Smooth muscle cell (in vitro differentiated cells): ENCODE results near the gene COL11A1. TPM values are rescaled to one million over a fixed set of nuclear protein-coding genes. Genes with fewer than 3 reads are reported as not detected.

ENCODE experiments used
- DNase-seq: peaks from one replicate; lab custom pipeline; 2025; ENCODE audit not compliant: unreplicated experiment; lab: John Stamatoyannopoulos, UW
- H2AFZ ChIP-seq: fragments of 200-600 bp; sonication (generic); 2 replicates; pipeline ENCODE4 v1.6.0; 2016; ENCODE audit warnings: antibody characterized with exemption, low read depth, mild to moderate bottlenecking
- H3F3A ChIP-seq: fragments of 200-600 bp; sonication (generic); 2 replicates; pipeline ENCODE4 v1.6.0; 2017; ENCODE audit warnings: antibody characterized with exemption, low read depth
- H3K27ac ChIP-seq: fragments of 200-600 bp; sonication (generic); 2 replicates; pipeline ENCODE4 v1.5.1; 2016; ENCODE audit warnings: low read depth, mild to moderate bottlenecking
- H3K27me3 ChIP-seq: fragments of 200-600 bp; sonication (generic); 2 replicates; pipeline ENCODE4 v1.6.1; 2016; ENCODE audit warnings: low read depth, mild to moderate bottlenecking
- H3K36me3 ChIP-seq: fragments of 200-600 bp; sonication (generic); 2 replicates; pipeline ENCODE4 v1.5.1; 2016; ENCODE audit warnings: low read depth
- H3K4me1 ChIP-seq: fragments of 200-600 bp; sonication (generic); 2 replicates; pipeline ENCODE4 v1.5.1; 2016; ENCODE audit warnings: low read depth
- H3K4me2 ChIP-seq: fragments of 200-600 bp; sonication (generic); 2 replicates; pipeline ENCODE4 v1.6.0; 2016; ENCODE audit warnings: mild to moderate bottlenecking
- H3K4me3 ChIP-seq: fragments of 200-600 bp; sonication (generic); 2 replicates; pipeline ENCODE4 v1.5.1; 2016; ENCODE audit warnings: mild to moderate bottlenecking
- H3K79me2 ChIP-seq: fragments of 200-600 bp; sonication (generic); 2 replicates; pipeline ENCODE4 v1.6.0; 2016; ENCODE audit warnings: low read depth, mild to moderate bottlenecking
- H3K9ac ChIP-seq: fragments of 200-600 bp; sonication (generic); 2 replicates; pipeline ENCODE4 v1.6.0; 2016; ENCODE audit warnings: low read depth
- H3K9me3 ChIP-seq: fragments of 200-600 bp; sonication (generic); replicated peaks from 2 replicates; pipeline ENCODE4 v1.5.1; 2016; ENCODE audit warnings: low read depth
- H4K20me1 ChIP-seq: fragments of 200-600 bp; sonication (generic); 2 replicates; pipeline ENCODE4 v1.6.0; 2016; ENCODE audit warnings: low read depth
- WGBS: methylation state at CpG from one replicate; pipeline ENCODE4 v1.1.7; 2016; ENCODE audit warnings: low lambda C conversion rate; 5-methylcytosine and 5-hydroxymethylcytosine counted together
- polyA plus RNA-seq: library from polyadenylated mRNA; unstranded; fragments of >200 nt; fragmentation: Nextera tagmentation; extraction: Ambion mirVana; gene quantifications from 2 replicates; pipeline ENCODE4 v1.2.1, GENCODE V29; 2016
- total RNA-seq: library from RNA; depleted of rRNA; stranded (reverse); fragments of >200 nt; gene quantifications from 2 replicates; pipeline ENCODE4 v1.2.3, GENCODE V29; 2014
- TF ChIP-seq, protein P1 (sequence below): fragments of 200-600 bp; sonication (generic); IDR thresholded peaks from 2 replicates; pipeline ENCODE4 v1.5.1; 2017; ENCODE audit warnings: borderline replicate concordance, mild to moderate bottlenecking, antibody characterized with exemption; ENCODE audit not compliant: insufficient read depth, poor library complexity, severe bottlenecking

The COL11A1 gene
- total and polyA plus RNA-seq, 2 experiments from 2014 or later, result 155 to 236 TPM

DNA sequence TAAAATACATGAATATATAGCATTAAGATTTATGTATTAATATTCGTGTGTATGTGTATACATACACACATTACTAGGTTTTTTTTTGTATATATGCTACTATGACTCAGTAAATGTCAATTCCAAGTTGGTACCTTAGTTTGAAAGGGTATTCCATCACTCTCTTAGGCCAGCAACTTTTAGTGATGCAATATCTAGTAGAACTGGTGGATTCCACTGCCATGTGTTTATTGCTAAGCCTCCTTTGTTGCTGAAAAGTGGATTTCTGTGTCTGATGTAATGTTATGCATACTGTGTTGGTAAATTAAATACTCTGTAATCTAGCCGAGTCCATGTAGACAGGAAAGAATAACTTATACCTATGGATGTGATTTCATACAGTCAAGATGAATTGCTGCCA, 16.9 kb upstream of the COL11A1 start:
- peaks cover 6% of the 10 kb centered on the region for H3F3A ChIP-seq
- H3K4me1 ChIP-seq, result no peaks in the 10 kb centered on the region
- no peak overlapping the region for H3K27ac ChIP-seq
- TF ChIP-seq, protein P1, sequence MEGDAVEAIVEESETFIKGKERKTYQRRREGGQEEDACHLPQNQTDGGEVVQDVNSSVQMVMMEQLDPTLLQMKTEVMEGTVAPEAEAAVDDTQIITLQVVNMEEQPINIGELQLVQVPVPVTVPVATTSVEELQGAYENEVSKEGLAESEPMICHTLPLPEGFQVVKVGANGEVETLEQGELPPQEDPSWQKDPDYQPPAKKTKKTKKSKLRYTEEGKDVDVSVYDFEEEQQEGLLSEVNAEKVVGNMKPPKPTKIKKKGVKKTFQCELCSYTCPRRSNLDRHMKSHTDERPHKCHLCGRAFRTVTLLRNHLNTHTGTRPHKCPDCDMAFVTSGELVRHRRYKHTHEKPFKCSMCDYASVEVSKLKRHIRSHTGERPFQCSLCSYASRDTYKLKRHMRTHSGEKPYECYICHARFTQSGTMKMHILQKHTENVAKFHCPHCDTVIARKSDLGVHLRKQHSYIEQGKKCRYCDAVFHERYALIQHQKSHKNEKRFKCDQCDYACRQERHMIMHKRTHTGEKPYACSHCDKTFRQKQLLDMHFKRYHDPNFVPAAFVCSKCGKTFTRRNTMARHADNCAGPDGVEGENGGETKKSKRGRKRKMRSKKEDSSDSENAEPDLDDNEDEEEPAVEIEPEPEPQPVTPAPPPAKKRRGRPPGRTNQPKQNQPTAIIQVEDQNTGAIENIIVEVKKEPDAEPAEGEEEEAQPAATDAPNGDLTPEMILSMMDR, result no peak
- H2AFZ ChIP-seq, result peak overlapping the region; percentile 33
- no peaks in the 10 kb centered on the region for H3K27me3 ChIP-seq
- H3K4me2 ChIP-seq, result no peak overlapping the region
- H3K9ac ChIP-seq, result no peak overlapping the region
- no peaks in the 10 kb centered on the region for H3K79me2 ChIP-seq
- H4K20me1 ChIP-seq, result no peaks in the 10 kb centered on the region
- no peaks in the 10 kb centered on the region for H3K36me3 ChIP-seq
- no peak for DNase-seq
- WGBS, result 83% methylated on average over 2 of the region's 2 CpGs
- no peak overlapping the region for H3K4me3 ChIP-seq
- no peaks in the 10 kb centered on the region for H3K9me3 ChIP-seq

DNA sequence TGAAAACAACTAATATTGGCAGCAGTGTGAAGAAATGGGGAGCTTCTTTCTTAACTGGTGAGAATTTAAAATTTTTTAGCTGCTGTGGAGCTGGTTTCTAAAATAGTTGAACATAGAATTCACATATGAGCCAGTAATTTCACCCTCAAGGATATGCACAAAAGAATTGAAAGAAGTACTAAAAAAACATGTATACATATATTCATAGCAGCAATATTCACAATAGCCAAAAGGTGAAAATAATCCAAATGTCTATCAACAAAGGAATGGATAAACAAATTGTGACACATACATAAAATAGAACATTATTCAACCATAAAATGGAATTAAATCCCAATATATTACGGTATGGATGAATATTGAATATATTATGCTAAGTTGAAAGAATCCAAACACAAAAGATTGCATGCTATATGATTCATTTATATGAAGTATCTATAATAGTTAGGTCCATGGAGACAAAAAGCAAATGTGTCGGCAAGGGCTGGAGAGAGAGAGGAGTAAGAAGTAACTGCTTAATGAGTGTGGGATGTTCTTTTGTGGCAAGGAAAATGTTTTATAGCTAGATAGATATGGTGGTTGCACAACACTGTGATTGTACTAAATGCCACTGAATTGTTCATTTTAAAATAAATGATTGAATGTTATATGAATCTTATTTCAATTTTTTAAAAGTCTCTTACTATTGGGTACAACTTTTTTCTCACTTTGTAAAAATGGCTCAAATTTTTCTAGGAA, 14.8 kb upstream of the COL11A1 start:
- Histone ChIP-seq H3K27me3 (no peaks in the 10 kb centered on the region), H3K9me3 (no peaks in the 10 kb centered on the region), H3K4me1 (no peaks in the 10 kb centered on the region), H3F3A (no peaks in the 10 kb centered on the region), H2AFZ (no peak overlapping the region), H3K4me2 (no peak overlapping the region), H3K79me2 (no peaks in the 10 kb centered on the region), H4K20me1 (no peaks in the 10 kb centered on the region), H3K4me3 (no peak overlapping the region), H3K27ac (no peak overlapping the region), H3K9ac (no peak overlapping the region), H3K36me3 (no peaks in the 10 kb centered on the region)
- no peak for DNase-seq
- WGBS, result 91% methylated on average over 2 of the region's 2 CpGs
- TF ChIP-seq, protein P1, result no peak

DNA sequence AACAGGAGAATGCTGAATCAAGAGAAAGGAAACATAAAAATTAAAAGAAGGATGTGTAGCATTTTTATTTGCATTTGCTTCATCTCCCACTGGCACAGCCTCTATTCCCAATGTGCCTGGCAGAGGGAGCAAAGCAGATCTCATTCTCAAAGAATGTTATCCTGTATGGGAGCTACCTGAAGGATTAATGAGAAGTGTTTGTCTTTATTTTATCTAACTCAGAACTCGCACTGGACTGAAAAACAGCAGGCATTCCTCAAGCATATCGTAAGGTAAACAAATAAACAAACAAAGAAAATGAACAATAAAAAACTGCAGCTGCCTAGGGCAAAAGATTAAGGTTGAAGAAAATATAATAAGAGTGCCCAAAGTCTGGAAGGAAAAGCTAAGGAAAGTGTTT, 12.7 kb upstream of the COL11A1 start:
- Histone ChIP-seq H2AFZ (no peak overlapping the region), H3K27me3 (no peaks in the 10 kb centered on the region), H3K4me3 (no peak overlapping the region), H3K79me2 (no peaks in the 10 kb centered on the region), H3K4me2 (no peak overlapping the region), H3K27ac (no peak overlapping the region), H3K4me1 (no peaks in the 10 kb centered on the region), H3K9ac (no peak overlapping the region), H3K9me3 (no peaks in the 10 kb centered on the region), H4K20me1 (no peaks in the 10 kb centered on the region), H3K36me3 (no peaks in the 10 kb centered on the region), H3F3A (no peaks in the 10 kb centered on the region)
- WGBS, result 85% methylated on average over 2 of the region's 2 CpGs
- TF ChIP-seq, protein P1, result no peak
- no peak for DNase-seq

DNA sequence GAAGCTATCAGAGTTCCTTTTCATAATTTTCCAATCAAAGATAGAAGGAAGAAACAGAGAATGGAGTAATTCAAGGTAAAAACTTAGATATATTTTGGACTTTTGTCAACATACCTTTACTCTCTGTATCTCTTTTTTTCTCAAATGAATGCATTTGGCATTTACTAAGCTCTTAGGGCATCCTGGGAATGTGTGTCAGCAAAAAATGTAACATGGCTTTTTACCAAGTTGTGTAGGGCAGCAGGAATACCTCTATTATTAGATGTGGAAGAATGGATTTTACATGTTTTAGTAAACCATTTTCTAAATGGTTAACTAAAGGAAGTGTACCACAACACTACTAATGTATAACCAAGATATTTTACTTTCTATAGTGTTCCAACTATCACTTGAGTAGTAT, 4.2 kb upstream of the COL11A1 start:
- Histone ChIP-seq H3K27ac (peak overlapping the region; percentile 47), H2AFZ (peak overlapping the region; percentile 34), H3K79me2 (no peaks in the 10 kb centered on the region), H3F3A (peaks cover 4% of the 10 kb centered on the region), H3K27me3 (no peaks in the 10 kb centered on the region), H3K4me1 (peaks cover 24% of the 10 kb centered on the region), H3K9ac (no peak overlapping the region), H3K9me3 (no peaks in the 10 kb centered on the region), H3K4me2 (peak overlapping the region; percentile 48), H3K36me3 (no peaks in the 10 kb centered on the region), H4K20me1 (no peaks in the 10 kb centered on the region), H3K4me3 (no peak overlapping the region)
- no peak for DNase-seq
- TF ChIP-seq, protein P1, result no peak
